Activated effector memory CD4-positive, alpha-beta T cell treated with Interleukin-2 at 50 U/mL for 16 hours (primary cell): ENCODE measurements around the gene EMP3.

Experiments
- DNase-seq: peaks from one replicate; pipeline ENCODE4 v3.0.0-alpha.2; 2020

The EMP3 gene

GRCh38 chr19:48318286-48318987, 6.9 kb upstream of the EMP3 start:
- no peak for DNase-seq

- DNase-seq = peak; percentile 69
These were observed 5.5 kb upstream of the EMP3 start for GRCh38 chr19:48319647-48320541.

GRCh38 chr19:48321372-48321621, 4.1 kb upstream of the EMP3 start:
- peak; percentile 94 for DNase-seq

GRCh38 chr19:48321622-48322591, 3.4 kb upstream of the EMP3 start:
- peak; percentile 99 for DNase-seq

GRCh38 chr19:48329167-48329891, 4.0 kb downstream of the EMP3 start:
- DNase-seq = peak; percentile 29

- DNase-seq = peak; percentile 78
These were observed 4.8 kb downstream of the EMP3 start for GRCh38 chr19:48330012-48330681.

GRCh38 chr19:48332351-48332661, 7.0 kb downstream of the EMP3 start:
- no peak for DNase-seq

GRCh38 chr19:48332662-48333466, 7.5 kb downstream of the EMP3 start:
- DNase-seq = peak; percentile 90

GRCh38 chr19:48333467-48334384, 8.4 kb downstream of the EMP3 start:
- DNase-seq = peak; percentile 90

GRCh38 chr19:48338253-48338755, 13.0 kb downstream of the EMP3 start:
- DNase-seq = no peak

GRCh38 chr19:48338802-48339503, 13.6 kb downstream of the EMP3 start:
- no peak for DNase-seq

GRCh38 chr19:48340995-48341394, 15.6 kb downstream of the EMP3 start:
- no peak for DNase-seq

GRCh38 chr19:48341515-48342413, 16.4 kb downstream of the EMP3 start:
- DNase-seq = no peak

GRCh38 chr19:48342414-48342738, 17.0 kb downstream of the EMP3 start:
- no peak for DNase-seq

- DNase-seq = no peak
These were observed 17.6 kb downstream of the EMP3 start for GRCh38 chr19:48342841-48343540.

GRCh38 chr19:48344892-48345291, 19.5 kb downstream of the EMP3 start:
- DNase-seq = no peak

- DNase-seq = no peak
These were observed 20.8 kb downstream of the EMP3 start for GRCh38 chr19:48346191-48346590.

GRCh38 chr19:48348045-48348444, 22.7 kb downstream of the EMP3 start:
- DNase-seq = no peak
